LNCAP (cell line): ENCODE results near the gene CD96.

Experiments
- TF ChIP-seq, protein P1 (sequence below): fragments of 450-650 bp; IDR thresholded peaks from 2 replicates; pipeline ENCODE4 v1.5.1; 2017; ENCODE audit warnings: mild to moderate bottlenecking

The CD96 gene

DNA sequence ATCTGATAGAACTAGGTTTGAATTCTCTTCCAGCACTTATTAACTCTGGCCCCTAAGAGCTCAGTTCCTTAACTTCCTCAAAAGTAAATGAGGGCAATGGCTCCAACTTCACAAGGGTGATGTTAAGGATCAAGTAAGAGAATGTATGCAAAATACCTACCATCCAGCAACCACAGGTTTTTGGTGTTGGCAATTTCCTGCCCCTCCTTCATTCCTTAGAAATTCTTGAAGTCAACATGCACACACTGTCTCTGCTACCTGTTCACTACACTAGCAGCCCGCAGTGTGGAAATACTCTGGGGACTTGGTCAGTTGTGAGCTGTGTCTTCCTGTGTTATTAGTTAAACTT lies 48.1 kb downstream of the CD96 start:
- TF ChIP-seq, protein P1, sequence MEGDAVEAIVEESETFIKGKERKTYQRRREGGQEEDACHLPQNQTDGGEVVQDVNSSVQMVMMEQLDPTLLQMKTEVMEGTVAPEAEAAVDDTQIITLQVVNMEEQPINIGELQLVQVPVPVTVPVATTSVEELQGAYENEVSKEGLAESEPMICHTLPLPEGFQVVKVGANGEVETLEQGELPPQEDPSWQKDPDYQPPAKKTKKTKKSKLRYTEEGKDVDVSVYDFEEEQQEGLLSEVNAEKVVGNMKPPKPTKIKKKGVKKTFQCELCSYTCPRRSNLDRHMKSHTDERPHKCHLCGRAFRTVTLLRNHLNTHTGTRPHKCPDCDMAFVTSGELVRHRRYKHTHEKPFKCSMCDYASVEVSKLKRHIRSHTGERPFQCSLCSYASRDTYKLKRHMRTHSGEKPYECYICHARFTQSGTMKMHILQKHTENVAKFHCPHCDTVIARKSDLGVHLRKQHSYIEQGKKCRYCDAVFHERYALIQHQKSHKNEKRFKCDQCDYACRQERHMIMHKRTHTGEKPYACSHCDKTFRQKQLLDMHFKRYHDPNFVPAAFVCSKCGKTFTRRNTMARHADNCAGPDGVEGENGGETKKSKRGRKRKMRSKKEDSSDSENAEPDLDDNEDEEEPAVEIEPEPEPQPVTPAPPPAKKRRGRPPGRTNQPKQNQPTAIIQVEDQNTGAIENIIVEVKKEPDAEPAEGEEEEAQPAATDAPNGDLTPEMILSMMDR: no peak

DNA sequence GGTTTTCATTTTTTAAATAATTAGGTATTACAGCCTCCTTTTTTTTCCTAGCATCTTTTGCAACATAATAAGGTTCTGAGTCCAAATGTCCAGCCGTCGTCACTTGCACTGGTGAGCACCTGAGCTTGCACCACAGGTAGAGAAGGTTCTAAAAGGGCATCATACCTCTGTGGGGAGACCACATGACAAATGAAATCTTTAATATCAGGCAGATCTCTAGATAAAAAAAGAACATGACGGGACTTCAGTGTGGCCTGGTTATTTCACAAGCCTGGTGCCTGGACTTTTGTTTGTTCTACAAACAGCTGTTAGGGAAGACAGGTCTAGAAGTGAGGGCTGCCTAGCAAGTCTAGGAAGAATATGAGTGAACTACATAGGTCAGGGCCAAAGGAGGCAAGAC lies 49.6 kb downstream of the CD96 start:
- TF ChIP-seq, protein P1: no peak

DNA sequence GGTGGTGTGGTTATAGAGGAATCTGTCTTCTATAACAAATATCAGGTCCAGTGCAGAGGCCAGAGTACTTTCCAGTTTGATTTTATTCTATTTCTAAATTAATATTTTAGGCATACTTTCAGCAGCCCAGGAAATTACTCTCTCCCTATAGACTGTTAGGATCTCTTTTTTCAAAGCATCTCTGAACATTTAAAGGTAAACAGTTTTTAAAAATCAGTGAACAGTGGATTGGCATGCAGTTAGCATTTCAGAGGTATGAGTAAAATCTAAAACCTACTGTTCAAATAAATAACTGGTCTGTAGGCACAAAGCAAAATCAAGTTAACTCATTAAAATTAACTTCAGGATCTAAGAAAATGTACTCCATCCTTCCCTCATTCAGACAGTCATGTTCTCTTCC lies 50.1 kb downstream of the CD96 start:
- TF ChIP-seq, protein P1: no peak

DNA sequence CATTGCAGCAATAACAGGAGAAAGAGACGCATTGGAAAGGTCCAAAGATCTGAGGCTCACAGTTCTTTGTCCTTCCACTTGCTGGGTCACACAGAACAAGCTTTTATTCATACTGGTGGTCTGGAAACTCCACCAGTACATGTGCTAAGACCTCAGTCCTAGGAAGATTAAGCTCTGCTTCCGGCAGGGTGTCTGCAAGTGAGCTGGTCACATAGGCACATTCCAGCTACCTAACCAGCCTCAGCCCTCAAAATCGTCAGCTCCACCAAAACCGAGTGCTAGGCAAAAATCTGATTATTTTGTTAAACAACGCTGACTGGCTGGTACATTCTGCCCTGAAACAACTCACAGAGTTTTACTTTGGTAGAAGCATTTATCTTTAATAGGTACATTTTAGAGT lies 50.9 kb downstream of the CD96 start:
- TF ChIP-seq, protein P1: no peak

DNA sequence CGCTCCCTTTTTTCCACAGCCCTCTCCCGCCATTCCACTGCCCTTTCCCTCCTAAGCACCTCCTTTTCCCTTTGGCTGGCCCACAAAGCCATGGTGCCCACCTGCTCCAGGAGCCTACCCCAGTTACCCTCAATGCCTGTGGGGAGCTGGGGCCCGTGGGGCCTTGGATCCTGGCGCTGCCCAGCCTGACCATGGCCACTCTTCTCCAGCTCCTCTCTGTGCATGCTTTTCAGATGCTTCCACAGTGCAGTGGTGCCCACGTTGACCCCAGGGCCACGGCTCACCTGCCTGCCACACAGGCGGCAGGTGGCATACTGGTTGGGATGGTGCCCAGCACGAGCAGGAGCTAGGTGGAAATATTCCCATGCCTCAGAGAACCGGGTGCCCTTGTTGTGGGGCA lies 51.7 kb downstream of the CD96 start:
- TF ChIP-seq, protein P1: no peak

DNA sequence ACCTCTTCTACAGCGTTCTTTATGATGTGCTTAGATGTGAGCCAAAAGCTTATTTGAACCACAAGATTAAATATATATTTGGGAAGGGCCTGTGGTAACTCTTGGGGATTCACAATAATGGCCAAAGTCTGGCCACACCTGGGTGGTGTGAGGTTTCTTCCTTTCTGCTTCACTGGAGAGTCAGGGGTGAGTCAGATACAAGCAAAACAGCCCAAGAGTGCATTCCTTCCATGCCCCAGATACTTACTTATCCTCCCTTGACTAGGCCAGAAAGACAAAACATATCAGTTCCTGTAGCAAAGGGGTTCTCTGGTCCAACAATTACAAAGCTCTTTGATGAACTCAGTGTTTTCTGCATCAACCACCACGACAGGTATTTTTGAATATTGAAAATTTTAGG lies 52.2 kb downstream of the CD96 start:
- TF ChIP-seq, protein P1: no peak

DNA sequence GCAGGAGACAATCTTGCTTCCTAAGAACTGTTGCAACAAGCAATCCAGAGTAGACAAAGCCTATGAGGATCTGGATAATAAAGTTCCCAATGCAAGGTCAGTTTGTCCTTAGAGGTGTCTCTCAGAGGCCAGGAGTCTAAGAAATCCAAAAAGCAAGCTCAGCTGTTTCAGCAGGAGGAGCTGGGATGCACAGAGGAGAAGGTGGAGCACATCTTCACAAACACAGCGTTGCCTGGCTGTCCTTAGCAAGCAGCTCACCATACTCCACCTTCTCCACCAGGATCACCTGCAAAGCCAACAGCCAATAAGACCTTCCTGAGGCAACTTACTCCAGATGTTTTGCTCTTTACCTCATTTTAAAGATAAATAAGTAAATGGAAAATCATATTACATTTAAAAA lies 52.8 kb downstream of the CD96 start:
- TF ChIP-seq, protein P1: no peak

DNA sequence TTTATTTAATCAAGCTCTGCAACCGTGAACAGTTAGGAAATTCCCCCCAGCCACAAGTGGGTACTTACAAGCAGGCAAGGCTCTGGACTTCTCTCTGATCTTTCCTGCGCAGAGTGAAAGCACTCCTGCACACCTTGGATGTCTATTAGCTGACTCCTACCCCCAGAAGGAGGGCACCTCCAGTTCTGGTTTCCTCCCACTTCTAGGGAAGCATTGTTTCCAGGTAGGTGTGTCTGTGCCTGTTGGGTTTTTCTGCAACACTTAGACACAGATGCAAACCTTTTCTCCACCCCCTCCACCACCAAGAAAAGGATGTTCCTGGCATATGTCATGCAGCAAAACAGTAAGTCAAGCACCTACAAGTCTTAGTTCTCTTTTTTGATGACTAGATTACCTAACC lies 53.2 kb downstream of the CD96 start, which contains the start of gene ZBED2:
ZBED2 (minus strand) TSS at position 115 of the 400 bp plus-strand sequence. CDS start 1,145 bp downstream, outside the sequence.
- TF ChIP-seq, protein P1: no peak
